Fibroblast of lung (primary cell): Measurements from ENCODE around the gene OLIG2. TPM values are rescaled to one million over a fixed set of nuclear protein-coding genes. Genes with fewer than 3 reads are reported as not detected.

Experiments used
- DNase-seq, 2 donors: peaks; one replicate each; pipeline versions ENCODE4 v3.0.0 to v3.0.0-alpha.2; 2010; ENCODE audit warnings: low read depth in 2 of 2
- H2AFZ ChIP-seq: 2 replicates; pipeline ENCODE4 v1.5.1; 2012; ENCODE audit warnings: low read length, control low read depth, inconsistent platforms
- H3K27ac ChIP-seq: 2 replicates; pipeline ENCODE4 v1.5.1; 2011; ENCODE audit warnings: low read length, control low read depth; ENCODE audit not compliant: insufficient read depth
- H3K27me3 ChIP-seq: 2 replicates; pipeline ENCODE4 v1.5.1; 2011; ENCODE audit warnings: mild to moderate bottlenecking, low read length; ENCODE audit not compliant: control insufficient read depth, insufficient read depth
- H3K36me3 ChIP-seq: 2 replicates; pipeline ENCODE4 v1.5.1; 2011; ENCODE audit warnings: low read length; ENCODE audit not compliant: control insufficient read depth, insufficient read depth
- H3K4me1 ChIP-seq: 2 replicates; pipeline ENCODE4 v1.5.1; 2011; ENCODE audit warnings: low read length; ENCODE audit not compliant: control insufficient read depth, insufficient read depth; ENCODE audit errors: extremely low read depth
- H3K4me2 ChIP-seq: 2 replicates; pipeline ENCODE4 v1.5.1; 2011; ENCODE audit warnings: low read length, control low read depth; ENCODE audit not compliant: insufficient read depth; ENCODE audit errors: extremely low read depth
- H3K4me3 ChIP-seq, 4 experiments: fragments of 200-600 bp in 1 of 4; sonication (generic) in 1 of 4; replicated peaks in 1 of 4; 2 replicates each; pipeline ENCODE4 v1.5.1; 2011 to 2016; ENCODE audit warnings: low read length in 4 of 4, low read depth in 3 of 4, mild to moderate bottlenecking in 3 of 4, control low read depth in 2 of 4, inconsistent platforms in 1 of 4, mixed read lengths in 1 of 4; ENCODE audit not compliant: insufficient read depth in 1 of 4; ENCODE audit errors: control extremely low read depth in 1 of 4
- H3K79me2 ChIP-seq: 2 replicates; pipeline ENCODE4 v1.5.1; 2012; ENCODE audit warnings: mild to moderate bottlenecking, low read length, inconsistent platforms; ENCODE audit not compliant: control insufficient read depth, insufficient read depth
- H3K9ac ChIP-seq: 2 replicates; pipeline ENCODE4 v1.5.1; 2011; ENCODE audit warnings: mild to moderate bottlenecking, low read length, control low read depth; ENCODE audit not compliant: insufficient read depth
- H3K9me3 ChIP-seq: 2 replicates; pipeline ENCODE4 v1.5.1; 2012; ENCODE audit warnings: low read depth, low read length; ENCODE audit not compliant: control insufficient read depth, insufficient read depth
- H4K20me1 ChIP-seq: 2 replicates; pipeline ENCODE4 v1.5.1; 2011; ENCODE audit warnings: low read length; ENCODE audit not compliant: control insufficient read depth, insufficient read depth; ENCODE audit errors: extremely low read depth
- EZH2 ChIP-seq: IDR thresholded peaks from 2 replicates; pipeline ENCODE4 v1.5.1; 2012; ENCODE audit warnings: low read length, control low read depth, mild to moderate bottlenecking; ENCODE audit errors: missing control alignments
- polyA plus RNA-seq, 2 donors: library from polyadenylated mRNA; depleted of rRNA in 1 of 2; stranded (reverse) in 1 of 2; unstranded in 1 of 2; fragments of >200 nt; gene quantifications; 2 replicates each; pipeline ENCODE4 v1.2.1, GENCODE V29; 2011 to 2012; ENCODE audit warnings: missing spikeins in 1 of 2
- total RNA-seq: library from RNA; depleted of rRNA; stranded (reverse); fragments of >200 nt; gene quantifications from 2 replicates; pipeline ENCODE4 v1.2.1, GENCODE V29; 2014
- TF ChIP-seq, protein P1 (sequence below), 2 donors: IDR thresholded peaks in 1 of 2; conservative IDR thresholded peaks in 1 of 2; 1 replicate in 1 of 2; 2 replicates in 1 of 2; pipeline ENCODE4 v1.5.1; 2011 to 2012; ENCODE audit warnings: low read length in 2 of 2, control low read depth in 1 of 2, inconsistent platforms in 1 of 2, low read depth in 1 of 2, mild to moderate bottlenecking in 1 of 2

The OLIG2 gene
- total and polyA plus RNA-seq, 2 donors (not counting 1 experiment from before 2014, with no cell fraction given) = not detected

DNA sequence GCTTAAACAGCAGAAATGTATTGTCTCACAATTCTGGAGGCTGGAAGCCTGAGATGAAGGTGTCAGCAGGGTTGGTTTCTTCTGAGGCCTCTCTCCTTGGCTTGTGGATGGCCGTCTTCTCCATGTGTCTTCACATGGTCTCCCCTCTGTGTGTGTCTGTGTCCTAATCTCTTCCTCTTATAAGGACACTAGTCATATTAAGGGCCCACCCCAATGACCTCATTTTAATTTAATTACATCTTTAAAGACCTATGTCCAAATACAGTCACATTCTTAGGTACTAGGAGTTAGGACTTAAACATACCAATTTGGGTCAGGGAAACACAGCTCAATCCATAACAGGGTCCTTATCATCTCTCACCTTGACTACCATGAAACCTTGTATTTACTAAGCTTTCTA, 14.8 kb upstream of the OLIG2 start:
- H4K20me1 ChIP-seq = no peaks in the 10 kb centered on the region
- no peak overlapping the region for H3K9ac ChIP-seq

DNA sequence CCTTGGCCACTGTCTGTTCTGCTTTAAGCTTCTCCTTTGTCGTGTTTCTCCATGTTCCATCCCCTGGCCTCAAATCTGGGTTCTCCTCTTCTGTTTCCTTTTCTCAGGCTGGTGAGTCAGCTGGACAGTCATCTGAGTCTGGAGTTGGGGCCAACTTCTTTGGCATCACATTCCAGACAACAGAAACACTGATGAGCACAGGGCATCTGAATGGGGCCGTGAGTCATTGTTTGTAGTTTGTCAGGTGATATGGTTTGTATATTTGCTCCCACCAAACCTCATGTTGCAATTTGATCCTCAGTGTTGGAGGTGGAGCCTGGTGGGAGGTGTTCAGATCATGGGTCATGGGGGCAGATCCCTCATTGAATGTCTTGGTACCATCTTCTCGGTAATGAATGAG, 14.3 kb upstream of the OLIG2 start:
- Histone ChIP-seq H3K4me2 (no peak overlapping the region), H4K20me1 (no peaks in the 10 kb centered on the region), H3K9me3 (no peaks in the 10 kb centered on the region), H3K36me3 (no peaks in the 10 kb centered on the region), H3K4me1 (no peaks in the 10 kb centered on the region), H3K9ac (no peak overlapping the region), H3K79me2 (no peaks in the 10 kb centered on the region), H2AFZ (no peak overlapping the region), H3K27me3 (peaks cover 8% of the 10 kb centered on the region), H3K27ac (no peak overlapping the region), H3K4me3 (no peak overlapping the region)
- TF ChIP-seq, protein P1, sequence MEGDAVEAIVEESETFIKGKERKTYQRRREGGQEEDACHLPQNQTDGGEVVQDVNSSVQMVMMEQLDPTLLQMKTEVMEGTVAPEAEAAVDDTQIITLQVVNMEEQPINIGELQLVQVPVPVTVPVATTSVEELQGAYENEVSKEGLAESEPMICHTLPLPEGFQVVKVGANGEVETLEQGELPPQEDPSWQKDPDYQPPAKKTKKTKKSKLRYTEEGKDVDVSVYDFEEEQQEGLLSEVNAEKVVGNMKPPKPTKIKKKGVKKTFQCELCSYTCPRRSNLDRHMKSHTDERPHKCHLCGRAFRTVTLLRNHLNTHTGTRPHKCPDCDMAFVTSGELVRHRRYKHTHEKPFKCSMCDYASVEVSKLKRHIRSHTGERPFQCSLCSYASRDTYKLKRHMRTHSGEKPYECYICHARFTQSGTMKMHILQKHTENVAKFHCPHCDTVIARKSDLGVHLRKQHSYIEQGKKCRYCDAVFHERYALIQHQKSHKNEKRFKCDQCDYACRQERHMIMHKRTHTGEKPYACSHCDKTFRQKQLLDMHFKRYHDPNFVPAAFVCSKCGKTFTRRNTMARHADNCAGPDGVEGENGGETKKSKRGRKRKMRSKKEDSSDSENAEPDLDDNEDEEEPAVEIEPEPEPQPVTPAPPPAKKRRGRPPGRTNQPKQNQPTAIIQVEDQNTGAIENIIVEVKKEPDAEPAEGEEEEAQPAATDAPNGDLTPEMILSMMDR (conservative IDR thresholded peaks at IDR 0.05 in 1 of 2, IDR thresholded peaks at IDR 0.05 in 1 of 2; ENCODE audit: low read depth in 1 of 2, low read length in 2 of 2) = no peak
- no peak for TF ChIP-seq EZH2
- DNase-seq = peak; percentile 31 to 70

More for the DNA sequence above, 14.8 kb upstream of the OLIG2 start:
- Histone ChIP-seq H3K79me2 (no peaks in the 10 kb centered on the region), H3K4me1 (no peaks in the 10 kb centered on the region), H3K27me3 (peaks cover 9% of the 10 kb centered on the region), H3K9me3 (no peaks in the 10 kb centered on the region), H3K4me2 (no peak overlapping the region), H3K4me3 (no peak overlapping the region), H3K36me3 (no peaks in the 10 kb centered on the region), H2AFZ (no peak overlapping the region), H3K27ac (no peak overlapping the region)
- DNase-seq = no peak
- TF ChIP-seq EZH2 = no peak
- TF ChIP-seq, protein P1 (conservative IDR thresholded peaks at IDR 0.05 in 1 of 2, IDR thresholded peaks at IDR 0.05 in 1 of 2; ENCODE audit: low read depth in 1 of 2, low read length in 2 of 2) = no peak

DNA sequence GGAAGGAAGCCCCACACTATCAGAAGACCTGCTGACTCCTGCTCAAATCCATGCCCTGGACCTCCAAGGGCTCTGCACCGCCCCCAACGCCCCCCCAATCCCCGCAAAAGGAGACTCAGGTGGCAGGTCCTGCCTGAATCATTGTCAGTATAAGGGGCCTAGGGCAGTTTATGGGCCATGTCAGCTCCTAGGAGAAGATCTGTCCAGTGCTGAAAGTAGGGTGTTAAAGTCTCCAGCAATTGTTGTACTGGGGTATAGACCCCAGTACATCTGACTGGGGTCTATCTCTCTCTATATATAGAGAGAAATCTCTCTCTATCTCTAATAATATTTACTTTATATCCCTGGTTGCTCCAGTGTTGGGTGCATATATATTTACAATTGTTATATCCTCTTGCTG, 12.1 kb upstream of the OLIG2 start:
- no peak overlapping the region for H3K4me2 ChIP-seq
- H3K27ac ChIP-seq = no peak overlapping the region
- no peaks in the 10 kb centered on the region for H3K9me3 ChIP-seq
- no peak for DNase-seq
- no peaks in the 10 kb centered on the region for H4K20me1 ChIP-seq
- no peaks in the 10 kb centered on the region for H3K79me2 ChIP-seq
- H3K9ac ChIP-seq = no peak overlapping the region
- no peaks in the 10 kb centered on the region for H3K36me3 ChIP-seq
- no peak overlapping the region for H3K4me3 ChIP-seq
- H2AFZ ChIP-seq = no peak overlapping the region
- peaks cover 4% of the 10 kb centered on the region for H3K27me3 ChIP-seq
- H3K4me1 ChIP-seq = no peaks in the 10 kb centered on the region
- TF ChIP-seq EZH2 = no peak
- TF ChIP-seq, protein P1 (conservative IDR thresholded peaks at IDR 0.05 in 1 of 2, IDR thresholded peaks at IDR 0.05 in 1 of 2; ENCODE audit: low read depth in 1 of 2, low read length in 2 of 2) = no peak
